GM21786 (cell line): ENCODE results near the gene METRNL.

ENCODE experiments used
- ATAC-seq: cut with Tn5 transposase; IDR thresholded peaks from one replicate; pipeline ENCODE4 v1.9.1; 2021; ENCODE audit not compliant: unreplicated experiment

The METRNL gene

GRCh38 chr17:83089328-83090132 lies 10.1 kb downstream of the METRNL start:
- no peak for ATAC-seq

DNA sequence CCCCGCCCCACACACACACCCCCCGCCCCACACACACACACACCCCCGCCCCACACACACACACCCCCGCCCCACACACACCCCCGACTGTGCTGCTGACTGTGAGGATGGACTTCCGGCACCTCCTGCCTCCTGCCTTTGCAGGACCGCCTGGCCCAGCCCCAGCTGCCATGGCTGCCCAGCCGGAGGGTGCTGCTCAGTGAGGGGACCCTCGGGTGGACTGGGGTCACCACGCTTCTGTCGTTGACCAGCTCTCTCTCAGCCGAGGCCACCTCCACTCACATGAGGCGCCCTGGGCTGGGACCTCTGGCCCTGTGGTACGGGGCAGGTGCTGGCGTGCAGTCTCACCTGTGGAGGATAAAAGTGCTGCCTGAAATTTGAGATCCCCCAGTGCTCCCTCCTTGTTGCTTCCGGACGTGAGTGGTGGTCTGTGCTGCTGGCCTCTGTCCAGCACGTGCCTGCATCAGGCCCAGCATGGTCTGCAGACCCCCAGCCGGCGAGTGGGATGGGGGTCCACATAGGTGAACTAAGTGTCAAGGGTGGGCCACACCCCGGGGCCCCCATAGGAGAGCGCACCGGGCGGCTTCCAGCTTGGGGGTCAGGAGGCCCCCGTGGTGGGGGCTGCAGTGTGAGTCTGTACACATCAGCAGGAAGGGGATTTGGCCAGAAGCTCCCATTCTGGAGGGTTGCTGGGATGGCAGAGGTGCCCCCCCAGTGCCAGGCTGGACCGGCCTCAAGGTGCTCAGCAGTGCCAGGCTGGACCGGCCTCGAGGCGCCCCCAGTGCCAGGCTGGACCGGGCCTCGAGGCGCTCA lies 11.2 kb downstream of the METRNL start:
- no peak for ATAC-seq

DNA sequence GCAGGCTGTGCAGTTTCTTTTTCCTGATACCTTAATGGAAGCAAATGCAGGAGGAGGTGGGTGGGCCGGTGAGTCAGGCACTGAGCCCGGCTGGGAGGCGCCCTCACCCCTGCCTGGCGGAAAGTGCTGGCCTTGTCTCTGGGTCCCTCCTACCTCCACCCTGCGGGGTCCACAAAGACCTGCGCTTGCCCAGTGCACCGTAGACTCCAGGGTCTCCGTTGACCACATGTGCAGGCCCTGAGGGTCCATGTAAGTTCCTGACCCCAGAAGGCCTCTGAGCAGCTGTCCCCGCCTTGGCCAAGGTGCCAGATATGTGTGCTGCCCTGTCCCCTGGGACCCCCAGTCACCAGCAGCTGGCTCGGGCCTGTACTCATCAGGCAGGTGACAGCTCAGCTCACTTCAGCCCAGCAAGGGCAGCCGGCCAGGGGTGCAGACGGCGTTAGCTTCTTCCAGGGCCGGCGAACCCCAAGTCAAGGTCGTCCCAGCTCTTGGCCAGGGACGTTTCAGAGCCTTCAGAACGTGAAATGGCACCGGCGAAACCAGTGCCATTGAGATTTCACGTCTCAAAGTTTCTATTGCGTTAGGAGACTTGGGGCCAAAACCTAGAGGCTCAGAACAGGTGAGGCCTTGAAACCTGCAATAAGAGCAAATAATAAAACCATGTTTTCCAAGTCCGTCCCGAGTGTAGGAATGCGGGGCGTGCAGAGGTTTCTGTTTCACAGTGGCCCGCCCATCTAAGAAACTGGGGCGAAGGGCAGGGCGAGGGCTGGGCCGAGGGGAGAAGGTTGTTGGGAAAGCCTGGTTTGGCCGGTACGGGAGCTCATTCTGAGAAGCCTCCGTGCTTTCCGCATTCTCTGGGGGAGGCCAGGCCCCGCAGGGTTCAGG lies 12.1 kb downstream of the METRNL start:
- ATAC-seq = no peak

DNA sequence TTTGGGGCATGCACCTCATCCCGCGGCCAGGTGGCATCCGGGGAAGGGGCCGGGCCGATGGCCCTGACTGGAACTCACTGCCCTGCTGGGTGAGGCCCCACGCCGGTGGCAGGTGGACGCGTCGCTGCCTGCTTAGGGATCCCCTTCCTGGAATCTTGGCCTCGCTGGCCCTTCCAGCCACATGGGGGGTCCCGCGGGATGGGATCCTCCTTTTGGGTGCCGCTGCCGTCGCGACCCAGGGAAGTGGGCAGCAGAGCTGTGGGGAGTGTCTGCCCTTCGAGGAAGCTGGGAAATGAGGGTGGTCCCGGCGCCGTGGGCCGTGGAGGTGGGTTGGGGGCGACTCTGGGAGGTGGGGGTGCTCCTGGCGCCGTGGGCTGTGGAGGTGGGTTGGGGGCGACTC lies 12.8 kb downstream of the METRNL start:
- ATAC-seq = no peak

DNA sequence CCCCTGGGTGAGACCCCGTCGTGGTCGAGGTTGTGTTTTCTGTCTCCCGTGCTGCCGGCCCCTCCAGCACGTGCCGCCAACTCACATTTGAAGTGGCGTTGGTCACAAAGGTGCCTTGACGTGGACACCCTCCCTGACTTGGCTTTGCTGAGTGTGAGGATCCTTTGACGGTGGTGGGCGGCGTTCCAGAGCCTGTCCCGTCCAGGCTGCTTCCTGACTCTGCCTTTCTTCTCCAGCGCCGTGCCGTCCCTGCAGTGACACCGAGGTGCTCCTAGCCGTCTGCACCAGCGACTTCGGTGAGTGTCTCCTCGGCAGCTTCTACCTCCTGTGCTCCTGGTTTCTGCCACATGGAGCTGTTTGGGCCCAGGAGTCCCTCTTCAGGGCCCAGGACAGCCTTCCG lies 13.5 kb downstream of the METRNL start:
- ATAC-seq = no peak

DNA sequence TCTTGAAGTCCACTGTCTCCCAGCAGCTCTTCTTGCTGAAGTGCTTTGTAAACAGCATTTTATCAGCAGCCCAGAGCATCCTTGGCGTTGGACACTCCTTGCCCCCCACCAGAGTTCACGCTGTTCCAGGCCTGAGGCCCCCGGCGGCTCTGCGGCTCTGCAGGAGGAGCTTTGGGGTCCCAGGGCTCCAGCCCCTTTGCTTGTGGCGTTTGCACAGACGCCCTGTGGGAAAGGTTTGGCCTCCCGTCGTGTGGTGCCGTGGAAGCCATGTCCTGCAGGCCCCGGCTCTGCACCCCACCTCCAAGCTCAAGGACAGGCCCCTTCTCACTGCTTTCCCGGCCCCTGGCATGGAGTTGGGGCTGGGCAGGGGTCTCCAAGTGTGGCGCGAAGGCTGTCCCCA lies 14.1 kb downstream of the METRNL start:
- no peak for ATAC-seq

DNA sequence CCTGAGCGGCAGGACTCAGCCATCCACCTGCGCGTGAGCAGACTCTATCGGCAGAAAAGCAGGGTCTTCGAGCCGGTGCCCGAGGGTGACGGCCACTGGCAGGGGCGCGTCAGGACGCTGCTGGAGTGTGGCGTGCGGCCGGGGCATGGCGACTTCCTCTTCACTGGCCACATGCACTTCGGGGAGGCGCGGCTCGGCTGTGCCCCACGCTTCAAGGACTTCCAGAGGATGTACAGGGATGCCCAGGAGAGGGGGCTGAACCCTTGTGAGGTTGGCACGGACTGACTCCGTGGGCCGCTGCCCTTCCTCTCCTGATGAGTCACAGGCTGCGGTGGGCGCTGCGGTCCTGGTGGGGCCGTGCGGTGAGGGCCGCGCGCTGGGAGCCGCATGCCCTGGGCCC lies 14.9 kb downstream of the METRNL start:
- no peak for ATAC-seq

GRCh38 chr17:83095016-83095415 lies 15.6 kb downstream of the METRNL start:
- no peak for ATAC-seq

DNA sequence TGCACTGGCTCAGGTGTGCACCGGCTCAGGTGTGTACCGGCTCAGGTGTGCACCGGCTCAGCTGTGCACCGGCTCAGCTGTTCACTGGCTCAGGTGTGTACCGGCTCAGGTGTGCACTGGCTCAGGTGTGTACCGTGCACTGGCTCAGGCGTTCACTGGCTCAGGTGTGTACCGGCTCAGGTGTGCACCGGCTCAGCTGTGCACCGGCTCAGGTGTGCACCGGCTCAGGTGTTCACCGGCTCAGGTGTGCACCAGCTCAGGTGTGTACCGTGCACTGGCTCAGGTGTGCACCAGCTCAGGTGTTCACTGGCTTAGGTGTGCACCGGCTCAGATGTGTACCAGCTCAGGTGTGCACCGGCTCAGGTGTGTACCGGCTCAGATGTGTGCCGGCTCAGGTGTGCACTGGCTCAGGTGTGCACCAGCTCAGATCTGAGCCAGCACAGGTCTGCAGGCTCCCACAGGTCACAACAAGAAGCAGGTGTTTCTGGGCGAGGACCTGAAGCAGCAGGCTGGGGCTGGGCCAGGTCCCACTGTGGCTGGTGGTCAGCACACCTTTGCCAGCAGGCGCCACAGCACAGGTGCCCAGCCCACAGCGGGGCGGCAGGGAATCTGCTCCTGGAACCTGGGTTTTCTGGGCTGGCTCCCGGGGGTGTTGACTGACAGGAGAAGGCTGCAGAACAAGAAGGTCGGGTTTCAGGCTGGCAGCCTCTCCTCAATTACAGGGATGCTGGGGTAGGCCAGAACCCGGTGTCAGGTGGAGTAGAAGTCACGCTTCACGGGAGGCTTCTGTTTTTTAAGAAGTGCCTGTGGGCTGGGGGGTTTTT lies 17.2 kb downstream of the METRNL start:
- no peak for ATAC-seq

- ATAC-seq = no peak
Measured at GRCh38 chr17:83097831-83098230, 18.4 kb downstream of the METRNL start.

DNA sequence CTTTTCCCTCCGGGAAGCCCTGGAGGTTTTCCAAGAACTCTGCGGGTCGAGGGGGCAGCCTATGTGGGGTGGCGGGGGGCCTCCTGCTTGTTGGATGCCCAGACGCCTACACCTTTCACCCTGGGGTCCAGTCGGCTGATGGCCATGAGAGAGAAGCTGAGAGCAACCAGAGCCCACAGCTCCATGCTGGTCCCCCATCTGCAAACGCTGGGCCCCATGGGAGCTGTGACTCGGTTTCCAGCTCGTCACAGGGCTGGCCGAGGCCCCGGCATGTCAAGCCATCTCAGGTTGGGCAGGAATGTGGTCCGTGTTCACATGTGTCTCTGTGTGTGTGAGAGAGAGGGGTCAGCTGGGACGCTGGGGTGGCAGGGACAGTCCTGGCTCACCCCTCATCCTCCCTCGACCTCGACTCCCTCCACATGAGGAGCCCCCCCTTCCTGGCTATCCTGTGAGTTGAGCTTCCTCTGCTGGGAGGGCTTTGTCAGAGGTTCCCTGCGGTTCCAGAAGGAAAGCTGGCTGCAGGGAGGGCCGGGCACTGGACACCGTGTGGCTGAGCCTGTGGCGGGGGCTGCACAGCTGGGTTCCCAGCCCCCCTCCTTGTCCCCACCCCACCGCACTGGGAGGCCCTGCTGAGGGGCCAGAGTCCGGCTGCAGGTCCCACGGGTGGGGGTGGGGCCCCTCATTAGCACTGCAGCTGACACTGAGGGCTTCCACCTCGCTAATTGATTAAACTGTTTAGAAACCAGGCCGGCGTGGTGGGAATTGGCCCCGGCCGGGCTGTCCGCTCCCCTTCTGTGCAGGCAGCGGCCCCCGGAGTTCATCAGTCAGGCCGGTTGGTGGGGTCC lies 19.1 kb downstream of the METRNL start:
- ATAC-seq = no peak

DNA sequence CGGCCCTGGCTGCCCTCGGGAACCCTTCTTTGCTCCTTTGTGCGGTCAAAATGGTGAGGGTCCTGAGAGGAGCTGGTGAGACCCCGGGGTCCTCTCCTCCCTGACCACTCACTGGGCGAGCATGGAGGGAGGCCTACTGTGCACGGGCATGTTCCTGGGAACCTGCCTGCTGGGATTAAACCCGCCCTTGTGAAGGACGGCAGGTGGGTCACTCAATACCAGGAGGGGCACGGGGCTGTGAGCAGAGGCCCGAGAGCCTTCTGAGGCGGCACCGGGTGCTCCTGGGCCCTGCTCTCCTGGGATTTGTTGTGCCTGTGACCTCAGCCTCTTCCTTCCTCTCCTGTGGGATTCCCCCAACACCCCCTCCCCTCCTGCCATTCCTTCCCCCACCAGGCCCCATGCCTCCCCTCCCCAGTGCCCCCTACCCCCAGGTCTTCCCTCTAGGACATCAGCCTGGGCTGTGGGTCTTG lies 19.7 kb downstream of the METRNL start:
- ATAC-seq = no peak

- no peak for ATAC-seq
Measured at GRCh38 chr17:83099570-83100181, 20.3 kb downstream of the METRNL start.

DNA sequence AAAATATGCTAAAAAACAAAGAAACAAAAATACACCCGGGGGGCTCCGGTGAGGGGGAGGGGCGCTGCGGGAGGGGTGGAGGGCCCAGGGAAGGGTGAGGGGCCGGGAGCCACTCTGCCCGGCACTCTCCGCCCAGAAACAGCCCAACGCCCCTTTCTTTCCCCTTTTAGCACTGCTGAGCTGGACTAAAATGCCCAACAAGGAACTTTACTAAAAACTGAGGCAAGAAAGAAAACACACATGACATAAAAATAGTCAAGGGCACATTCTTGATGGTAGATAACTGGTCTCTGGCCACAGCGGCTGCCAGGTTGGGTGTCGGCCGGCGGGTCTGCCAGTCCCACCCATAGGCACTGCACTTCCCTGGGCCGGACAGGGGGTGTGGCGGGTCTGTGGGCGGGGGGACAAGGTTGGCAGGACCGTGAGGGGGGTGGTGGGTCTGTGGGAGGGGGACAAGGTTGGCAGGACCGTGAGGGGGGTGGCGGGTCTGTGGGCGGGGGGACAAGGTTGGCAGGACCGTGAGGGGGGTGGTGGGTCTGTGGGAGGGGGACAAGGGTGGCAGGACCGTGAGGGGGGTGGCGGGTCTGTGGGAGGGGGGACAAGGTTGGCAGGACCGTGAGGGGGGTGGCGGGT lies 20.9 kb downstream of the METRNL start:
- ATAC-seq = no peak

- no peak for ATAC-seq
Measured at GRCh38 chr17:83100853-83101391, 21.5 kb downstream of the METRNL start.

DNA sequence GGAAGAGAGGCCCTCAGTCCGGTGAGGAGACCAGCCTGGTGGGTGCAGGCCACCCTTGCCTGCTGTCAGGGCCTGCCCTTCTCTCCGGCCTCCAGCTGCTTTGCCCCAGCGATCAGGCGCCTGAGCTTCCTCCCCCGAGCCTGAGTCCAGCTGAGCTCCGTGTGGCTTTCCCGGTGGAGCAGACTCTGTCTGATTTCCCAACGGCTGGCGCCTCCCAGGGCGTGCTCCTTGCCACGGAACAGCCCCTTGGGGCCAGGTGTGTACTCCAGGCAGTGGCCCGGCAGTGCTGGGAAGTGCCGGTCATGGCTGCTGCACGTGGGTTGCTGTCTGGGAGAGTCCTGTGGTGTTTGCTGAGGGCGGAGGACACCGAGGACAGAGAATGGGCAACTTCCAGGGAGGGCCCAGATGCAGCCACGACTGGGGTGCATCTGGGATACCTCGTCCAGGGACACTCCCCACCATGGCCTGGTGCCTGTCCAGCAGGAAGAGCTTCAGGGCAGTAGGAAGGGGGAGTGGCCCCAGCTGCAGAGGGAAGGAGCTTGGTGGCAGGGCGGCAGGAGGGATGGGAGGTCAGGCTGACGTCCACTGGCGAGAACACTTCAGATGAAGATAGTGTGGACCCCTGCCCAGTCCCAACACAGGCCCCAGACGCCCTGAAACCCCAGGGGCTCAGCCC lies 22.5 kb downstream of the METRNL start:
- ATAC-seq = no peak

GRCh38 chr17:83103200-83103942 lies 24.0 kb downstream of the METRNL start:
- ATAC-seq = no peak
